Liver (tissue), 3 donors: Measurements from ENCODE around the gene ZFYVE9.

Experiments used
- GABPA ChIP-seq, 2 donors: IDR thresholded peaks in 1 of 2; conservative IDR thresholded peaks in 1 of 2; 2 replicates each; pipeline ENCODE4 v1.6.1; 2016; ENCODE audit warnings: antibody characterized with exemption in 2 of 2, mild to moderate bottlenecking in 1 of 2, moderate library complexity in 1 of 2
- HNF4A ChIP-seq, 2 donors: conservative IDR thresholded peaks; 2 replicates each; pipeline ENCODE4 v1.6.1; 2016; ENCODE audit warnings: antibody characterized with exemption in 2 of 2, mild to moderate bottlenecking in 2 of 2
- HNF4G ChIP-seq: IDR thresholded peaks from 2 replicates; pipeline ENCODE4 v1.6.1; 2016; ENCODE audit warnings: antibody characterized with exemption
- NR2F2 ChIP-seq: IDR thresholded peaks from 2 replicates; pipeline ENCODE4 v1.6.1; 2016; ENCODE audit warnings: antibody characterized with exemption
- REST ChIP-seq: IDR thresholded peaks from 2 replicates; pipeline ENCODE4 v1.6.1; 2016; ENCODE audit warnings: antibody characterized with exemption, mild to moderate bottlenecking
- RXRA ChIP-seq, 2 donors: IDR thresholded peaks; 2 replicates each; pipeline ENCODE4 v1.6.1; 2017 to 2018; ENCODE audit warnings: antibody characterized with exemption in 2 of 2, mild to moderate bottlenecking in 1 of 2
- SP1 ChIP-seq: IDR thresholded peaks from 2 replicates; pipeline ENCODE4 v1.6.1; 2018; ENCODE audit warnings: antibody characterized with exemption, mild to moderate bottlenecking
- TAF1 ChIP-seq: conservative IDR thresholded peaks from 2 replicates; pipeline ENCODE4 v1.6.1; 2016; ENCODE audit warnings: antibody characterized with exemption, mild to moderate bottlenecking
- TF ChIP-seq, protein P1 (sequence below): fragments of 150-350 bp; IDR thresholded peaks from 2 replicates; pipeline ENCODE4 v1.5.1; 2017; ENCODE audit warnings: improper control_type of control experiment, low read depth, low read length; ENCODE audit not compliant: missing input control
- TF ChIP-seq, protein P2 (sequence below): IDR thresholded peaks from 2 replicates; pipeline ENCODE4 v1.6.1; 2016; ENCODE audit warnings: antibody characterized with exemption
- donor health status: healthy.
- donor health status: healthy.

- TF ChIP-seq, protein P1, sequence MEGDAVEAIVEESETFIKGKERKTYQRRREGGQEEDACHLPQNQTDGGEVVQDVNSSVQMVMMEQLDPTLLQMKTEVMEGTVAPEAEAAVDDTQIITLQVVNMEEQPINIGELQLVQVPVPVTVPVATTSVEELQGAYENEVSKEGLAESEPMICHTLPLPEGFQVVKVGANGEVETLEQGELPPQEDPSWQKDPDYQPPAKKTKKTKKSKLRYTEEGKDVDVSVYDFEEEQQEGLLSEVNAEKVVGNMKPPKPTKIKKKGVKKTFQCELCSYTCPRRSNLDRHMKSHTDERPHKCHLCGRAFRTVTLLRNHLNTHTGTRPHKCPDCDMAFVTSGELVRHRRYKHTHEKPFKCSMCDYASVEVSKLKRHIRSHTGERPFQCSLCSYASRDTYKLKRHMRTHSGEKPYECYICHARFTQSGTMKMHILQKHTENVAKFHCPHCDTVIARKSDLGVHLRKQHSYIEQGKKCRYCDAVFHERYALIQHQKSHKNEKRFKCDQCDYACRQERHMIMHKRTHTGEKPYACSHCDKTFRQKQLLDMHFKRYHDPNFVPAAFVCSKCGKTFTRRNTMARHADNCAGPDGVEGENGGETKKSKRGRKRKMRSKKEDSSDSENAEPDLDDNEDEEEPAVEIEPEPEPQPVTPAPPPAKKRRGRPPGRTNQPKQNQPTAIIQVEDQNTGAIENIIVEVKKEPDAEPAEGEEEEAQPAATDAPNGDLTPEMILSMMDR = no peak
- TF ChIP-seq GABPA (IDR thresholded peaks at IDR 0.05 in 1 of 2, conservative IDR thresholded peaks at IDR 0.05 in 1 of 2) (no peak), RXRA (IDR thresholded peaks at IDR 0.05) (no peak), REST (no peak), SP1 (no peak), NR2F2 (no peak), HNF4A (conservative IDR thresholded peaks at IDR 0.05) (no peak), TAF1 (no peak), HNF4G (no peak)
- TF ChIP-seq, protein P2, sequence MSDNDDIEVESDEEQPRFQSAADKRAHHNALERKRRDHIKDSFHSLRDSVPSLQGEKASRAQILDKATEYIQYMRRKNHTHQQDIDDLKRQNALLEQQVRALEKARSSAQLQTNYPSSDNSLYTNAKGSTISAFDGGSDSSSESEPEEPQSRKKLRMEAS = no peak
Measured at GRCh38 chr1:52243221-52243987, 101.5 kb downstream of the ZFYVE9 start.
